PC-3 (cell line): ENCODE results near the gene CHRNA3.

Experiments
- CTCF ChIP-seq: fragments of 300-600 bp; sonication (generic); conservative IDR thresholded peaks from 2 replicates; pipeline ENCODE4 v1.5.1; 2017; ENCODE audit warnings: antibody characterized with exemption, low read depth, mild to moderate bottlenecking, low read length
- EZH2 ChIP-seq: fragments of 300-600 bp; sonication (generic); IDR thresholded peaks from one replicate; pipeline ENCODE4 v1.6.1; 2017; ENCODE audit warnings: antibody characterized with exemption, mild to moderate bottlenecking, low read length; ENCODE audit not compliant: unreplicated experiment

- no peak for TF ChIP-seq EZH2
- TF ChIP-seq CTCF, result no peak
Observed at GRCh38 chr15:78550194-78550593, 70.6 kb downstream of the CHRNA3 start.
